Measurements from ENCODE around the gene FAM98C. TPM values are rescaled to one million over a fixed set of nuclear protein-coding genes. Genes with fewer than 3 reads are reported as not detected.
"Not testable (repeated sequence)": the region's sequence is repeated elsewhere in the genome, so short reads cannot be mapped to it uniquely, and the experiment has no call there.

The FAM98C gene
- total RNA-seq, 6 experiments from 2014 or later, result 7.6 to 19.8 (median 9.8) TPM

- H3K27ac ChIP-seq, result no peak overlapping the region
- H3K36me3 ChIP-seq, result no peaks in the 10 kb centered on the region
- H3K9me3 ChIP-seq, result no peaks in the 10 kb centered on the region
- 100% methylated on average over 1 of the region's 7 CpGs for WGBS (ENCODE audit: insufficient coverage, low coverage, low lambda C conversion rate, missing lambda C conversion rate)
- intact Hi-C loops (cut with DNase I), result no loop called here
- H3K4me1 ChIP-seq, result no peaks in the 10 kb centered on the region
- H3K4me3 ChIP-seq, result no peak overlapping the region
- no peak for ATAC-seq
- no peak for TF ChIP-seq POLR2A (IDR thresholded peaks at IDR 0.05)
- no peak for TF ChIP-seq CTCF (IDR thresholded peaks at IDR 0.05)
- no peaks in the 10 kb centered on the region for H3K27me3 ChIP-seq
- no peak for DNase-seq
These were observed 19.5 kb downstream of the FAM98C start for GRCh38 chr19:38422438-38422837.

- 44% methylated on average over 4 of the region's 5 CpGs for WGBS (ENCODE audit: insufficient coverage, low coverage, low lambda C conversion rate, missing lambda C conversion rate)
- Histone ChIP-seq H3K27me3 (no peaks in the 10 kb centered on the region), H3K9me3 (no peaks in the 10 kb centered on the region), H3K4me3 (no peak overlapping the region), H3K4me1 (no peaks in the 10 kb centered on the region), H3K27ac (no peak overlapping the region), H3K36me3 (no peaks in the 10 kb centered on the region)
- TF ChIP-seq CTCF (IDR thresholded peaks at IDR 0.05) (no peak), POLR2A (IDR thresholded peaks at IDR 0.05) (no peak)
- ATAC-seq (no peak), DNase-seq (no peak)
- intact Hi-C loops (cut with DNase I), result no loop called here
These were observed 21.4 kb downstream of the FAM98C start for GRCh38 chr19:38424272-38424671.

GRCh38 chr19:38425222-38425809, 22.4 kb downstream of the FAM98C start:
- H3K27me3 ChIP-seq, result no peaks in the 10 kb centered on the region
- DNase-seq, result no peak
- WGBS (ENCODE audit: insufficient coverage, low coverage, low lambda C conversion rate, missing lambda C conversion rate), result 60% methylated on average over 1 of the region's 7 CpGs
- ATAC-seq, result peak in 2 of 4 donors; percentile 12 to 46
- H3K27ac ChIP-seq, result no peak overlapping the region
- H3K9me3 ChIP-seq, result no peaks in the 10 kb centered on the region
- H3K4me3 ChIP-seq, result peak overlapping the region in 2 of 3 donors; percentile 25 to 38
- TF ChIP-seq CTCF (IDR thresholded peaks at IDR 0.05) (no peak), POLR2A (IDR thresholded peaks at IDR 0.05) (no peak)
- intact Hi-C loops (cut with DNase I), result no loop called here
- H3K36me3 ChIP-seq, result no peaks in the 10 kb centered on the region
- no peaks in the 10 kb centered on the region for H3K4me1 ChIP-seq

GRCh38 chr19:38425810-38426466, 23.0 kb downstream of the FAM98C start, which contains the start of gene RASGRP4:
TSS of gene RASGRP4 (minus strand) at chr19:38426219. CDS start at chr19:38426091, 128 bp downstream.
- peak; percentile 61 to 72 (median 66) for ATAC-seq
- H3K4me3 ChIP-seq, result peak within 1 kb of the TSS in 2 of 3 donors; percentile 25 to 38
- H3K4me1 ChIP-seq, result no peaks in the 10 kb centered on the region
- H3K27me3 ChIP-seq, result no peaks in the 10 kb centered on the region
- no peaks in the 10 kb centered on the region for H3K9me3 ChIP-seq
- intact Hi-C loops (cut with DNase I), result no loop called here
- 12% methylated on average over 10 of the region's 20 CpGs for WGBS (ENCODE audit: insufficient coverage, low coverage, low lambda C conversion rate, missing lambda C conversion rate)
- no peaks in the 10 kb centered on the region for H3K36me3 ChIP-seq
- peak; percentile 49 to 61 (median 57) for DNase-seq
- H3K27ac ChIP-seq, result no peak within 1 kb of the TSS
- TF ChIP-seq POLR2A (IDR thresholded peaks at IDR 0.05) (no peak), CTCF (IDR thresholded peaks at IDR 0.05) (no peak)

- H3K4me1 ChIP-seq; ATAC-seq; H3K27ac ChIP-seq; DNase-seq; H3K4me3 ChIP-seq; H3K27me3 ChIP-seq; H3K36me3 ChIP-seq; H3K9me3 ChIP-seq; intact Hi-C loops (cut with DNase I): not testable (repeated sequence)
- WGBS (ENCODE audit: insufficient coverage, low coverage, low lambda C conversion rate, missing lambda C conversion rate), result 38% methylated on average over 10 of the region's 17 CpGs
These were observed 24.3 kb downstream of the FAM98C start for GRCh38 chr19:38427035-38427677.

Data from right lobe of liver (tissue), 6 donors.